Epidermal melanocyte (primary cell): ENCODE measurements around the gene HNF1A.
"Not testable (repeated sequence)": the region's sequence is repeated elsewhere in the genome, so short reads cannot be mapped to it uniquely, and the experiment has no call there.

Source experiments
- DNase-seq: peaks from one replicate; pipeline ENCODE4 v3.0.0; 2011; ENCODE audit warnings: low spot score; ENCODE audit not compliant: insufficient read length

Gene HNF1A, protein sequence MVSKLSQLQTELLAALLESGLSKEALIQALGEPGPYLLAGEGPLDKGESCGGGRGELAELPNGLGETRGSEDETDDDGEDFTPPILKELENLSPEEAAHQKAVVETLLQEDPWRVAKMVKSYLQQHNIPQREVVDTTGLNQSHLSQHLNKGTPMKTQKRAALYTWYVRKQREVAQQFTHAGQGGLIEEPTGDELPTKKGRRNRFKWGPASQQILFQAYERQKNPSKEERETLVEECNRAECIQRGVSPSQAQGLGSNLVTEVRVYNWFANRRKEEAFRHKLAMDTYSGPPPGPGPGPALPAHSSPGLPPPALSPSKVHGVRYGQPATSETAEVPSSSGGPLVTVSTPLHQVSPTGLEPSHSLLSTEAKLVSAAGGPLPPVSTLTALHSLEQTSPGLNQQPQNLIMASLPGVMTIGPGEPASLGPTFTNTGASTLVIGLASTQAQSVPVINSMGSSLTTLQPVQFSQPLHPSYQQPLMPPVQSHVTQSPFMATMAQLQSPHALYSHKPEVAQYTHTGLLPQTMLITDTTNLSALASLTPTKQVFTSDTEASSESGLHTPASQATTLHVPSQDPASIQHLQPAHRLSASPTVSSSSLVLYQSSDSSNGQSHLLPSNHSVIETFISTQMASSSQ

DNA sequence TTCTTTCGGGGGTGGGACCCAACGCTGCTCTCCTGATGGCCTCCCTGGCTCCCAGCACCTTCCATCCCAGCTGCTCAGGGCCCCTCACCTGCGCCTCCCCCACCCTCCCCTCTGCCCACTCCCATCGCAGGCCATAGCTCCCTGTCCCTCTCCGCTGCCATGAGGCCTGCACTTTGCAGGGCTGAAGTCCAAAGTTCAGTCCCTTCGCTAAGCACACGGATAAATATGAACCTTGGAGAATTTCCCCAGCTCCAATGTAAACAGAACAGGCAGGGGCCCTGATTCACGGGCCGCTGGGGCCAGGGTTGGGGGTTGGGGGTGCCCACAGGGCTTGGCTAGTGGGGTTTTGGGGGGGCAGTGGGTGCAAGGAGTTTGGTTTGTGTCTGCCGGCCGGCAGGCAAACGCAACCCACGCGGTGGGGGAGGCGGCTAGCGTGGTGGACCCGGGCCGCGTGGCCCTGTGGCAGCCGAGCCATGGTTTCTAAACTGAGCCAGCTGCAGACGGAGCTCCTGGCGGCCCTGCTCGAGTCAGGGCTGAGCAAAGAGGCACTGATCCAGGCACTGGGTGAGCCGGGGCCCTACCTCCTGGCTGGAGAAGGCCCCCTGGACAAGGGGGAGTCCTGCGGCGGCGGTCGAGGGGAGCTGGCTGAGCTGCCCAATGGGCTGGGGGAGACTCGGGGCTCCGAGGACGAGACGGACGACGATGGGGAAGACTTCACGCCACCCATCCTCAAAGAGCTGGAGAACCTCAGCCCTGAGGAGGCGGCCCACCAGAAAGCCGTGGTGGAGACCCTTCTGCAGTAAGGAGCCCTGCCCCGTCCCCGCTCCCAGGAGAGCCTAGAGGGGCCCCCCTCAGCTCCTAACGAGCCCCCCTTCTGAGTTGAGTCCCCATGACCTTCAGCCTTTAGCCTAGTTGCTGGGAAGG, at the start of gene HNF1A:
Gene HNF1A, plus strand, starts transcription at position 248 of the 924 bp plus-strand sequence. Its CDS starts 226 bp downstream, at position 474.
- DNase-seq: no peak

- no peak for DNase-seq
Observed at GRCh38 chr12:120928864-120929652, 49.3 kb upstream of the HNF1A start.

DNA sequence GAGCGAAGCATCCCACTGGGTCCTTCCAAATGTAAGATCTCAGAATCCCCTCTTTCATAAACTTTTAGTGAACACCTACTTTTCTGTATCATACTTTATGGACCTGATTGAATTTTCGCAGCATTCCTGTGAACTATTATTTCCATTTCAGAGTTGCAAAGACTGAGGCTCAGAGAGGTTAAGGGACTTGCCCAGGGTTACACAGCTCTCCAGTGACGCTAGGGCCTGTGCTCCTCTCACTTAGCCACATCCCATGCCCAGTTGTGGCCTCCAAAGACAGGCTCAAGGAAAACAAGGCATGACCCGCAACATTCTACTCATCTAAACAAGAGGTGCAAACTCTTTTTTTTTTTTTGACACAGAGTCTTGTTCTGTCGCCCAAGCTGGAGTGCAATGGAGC, 48.3 kb upstream of the HNF1A start:
- DNase-seq: no peak

- no peak for DNase-seq
Observed at GRCh38 chr12:120932058-120932457, 46.3 kb upstream of the HNF1A start.

DNA sequence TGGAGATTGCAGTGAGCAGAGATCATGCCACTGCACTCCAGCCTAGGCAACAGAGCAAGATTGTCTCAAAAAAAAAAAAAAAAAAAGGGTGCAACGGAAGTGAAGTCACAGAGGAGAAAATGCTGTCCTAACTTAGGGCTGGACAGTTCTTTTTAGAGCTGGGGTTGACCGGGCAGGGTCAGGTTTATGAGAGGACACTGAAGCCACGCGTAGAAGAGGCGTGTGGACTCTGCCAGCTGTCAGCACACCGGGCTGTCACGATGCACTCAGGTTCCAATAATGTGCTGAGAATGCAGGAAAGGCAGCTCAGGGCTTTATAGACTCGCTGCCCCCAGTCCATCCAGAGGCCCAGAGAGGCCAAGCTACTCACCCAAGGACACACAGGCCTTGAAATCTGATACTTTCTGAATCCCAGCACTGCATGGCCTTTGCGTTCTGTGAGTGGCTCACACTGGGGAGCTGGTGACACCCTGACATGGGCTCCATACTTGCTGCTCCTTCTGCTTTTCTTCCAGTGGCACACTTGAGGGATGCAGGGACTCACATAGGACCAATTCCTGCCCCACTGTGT, 45.3 kb upstream of the HNF1A start:
- no peak for DNase-seq

GRCh38 chr12:120933786-120934185, 44.6 kb upstream of the HNF1A start:
- DNase-seq: no peak

- DNase-seq: no peak
Observed at GRCh38 chr12:120936197-120936596, 42.1 kb upstream of the HNF1A start.

DNA sequence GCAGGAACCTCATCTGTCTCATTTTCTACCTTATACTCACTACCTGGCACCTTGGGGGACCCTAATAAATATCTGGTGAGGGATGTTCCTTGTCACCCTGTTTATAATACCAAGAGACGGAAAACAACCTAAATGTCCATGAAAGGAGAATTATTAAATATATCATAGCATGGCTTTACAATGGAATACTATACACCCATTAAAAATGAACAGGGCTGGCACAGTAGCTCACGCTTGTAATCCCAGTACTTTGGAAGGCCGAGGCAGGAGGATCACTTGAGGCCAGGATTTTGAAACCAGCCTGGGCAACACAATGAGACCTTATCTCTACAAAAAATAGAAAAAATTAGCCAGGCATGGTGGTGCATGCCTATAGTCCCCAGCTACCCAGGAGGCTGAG, 39.8 kb upstream of the HNF1A start:
- DNase-seq: no peak

DNA sequence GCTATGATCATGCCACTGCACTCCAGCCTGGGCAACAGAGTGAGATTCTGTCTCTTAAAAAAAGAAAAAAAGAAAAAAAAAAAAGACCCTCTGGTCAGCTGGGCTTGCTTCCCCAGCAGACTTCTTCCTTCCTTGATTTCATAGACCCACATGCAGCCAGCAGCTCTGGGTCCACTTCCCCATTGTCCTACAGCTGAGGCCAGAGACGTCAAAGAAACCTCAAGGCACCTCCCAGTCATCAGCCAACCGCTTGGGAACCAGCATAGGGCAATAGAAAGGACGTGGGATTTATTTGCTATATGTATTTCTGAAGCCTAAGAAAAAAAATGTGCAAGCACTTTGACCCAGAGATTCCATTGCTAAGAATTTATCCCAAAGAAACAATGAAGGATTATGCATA, 38.8 kb upstream of the HNF1A start:
- no peak for DNase-seq

DNA sequence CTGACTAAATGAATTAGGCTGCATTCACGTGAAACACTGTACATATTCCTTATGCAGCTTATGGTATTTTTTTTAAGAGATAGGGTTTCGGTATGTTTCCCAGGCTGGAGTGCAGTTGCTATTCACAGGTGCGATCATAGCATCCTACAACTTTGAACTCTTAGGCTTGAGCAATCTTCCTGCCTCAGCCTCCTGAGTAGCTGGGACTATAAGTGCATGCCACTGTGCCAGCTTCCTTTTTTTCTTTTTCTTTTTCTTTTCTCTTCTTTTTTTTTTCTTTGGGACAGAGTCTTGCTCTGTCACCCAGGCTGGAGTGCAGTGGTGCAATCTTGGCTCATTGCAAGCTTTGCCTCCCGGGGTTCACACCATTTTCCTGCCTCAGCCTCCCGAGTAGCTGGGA, 38.3 kb upstream of the HNF1A start:
- DNase-seq: no peak

GRCh38 chr12:120940799-120941198, 37.5 kb upstream of the HNF1A start:
- no peak for DNase-seq

DNA sequence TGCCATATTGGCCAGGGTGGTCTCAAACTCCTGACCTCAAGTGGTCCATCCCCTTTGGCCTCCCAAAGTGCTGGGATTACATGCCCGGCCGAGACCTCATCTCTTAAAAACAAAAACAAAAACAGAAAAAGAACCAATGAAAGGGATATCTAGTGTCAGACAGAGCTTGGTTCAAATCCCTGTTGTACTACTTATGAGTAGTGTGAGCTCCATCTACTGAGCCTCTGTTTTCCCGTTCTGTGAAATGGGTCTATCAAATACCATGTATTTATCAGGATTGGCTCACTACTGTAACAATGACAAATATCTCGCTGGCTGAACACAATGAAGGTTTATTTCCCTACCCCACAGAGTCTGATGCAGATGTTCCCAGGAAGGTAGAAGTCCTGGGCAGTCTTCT, 36.9 kb upstream of the HNF1A start:
- DNase-seq: no peak

DNA sequence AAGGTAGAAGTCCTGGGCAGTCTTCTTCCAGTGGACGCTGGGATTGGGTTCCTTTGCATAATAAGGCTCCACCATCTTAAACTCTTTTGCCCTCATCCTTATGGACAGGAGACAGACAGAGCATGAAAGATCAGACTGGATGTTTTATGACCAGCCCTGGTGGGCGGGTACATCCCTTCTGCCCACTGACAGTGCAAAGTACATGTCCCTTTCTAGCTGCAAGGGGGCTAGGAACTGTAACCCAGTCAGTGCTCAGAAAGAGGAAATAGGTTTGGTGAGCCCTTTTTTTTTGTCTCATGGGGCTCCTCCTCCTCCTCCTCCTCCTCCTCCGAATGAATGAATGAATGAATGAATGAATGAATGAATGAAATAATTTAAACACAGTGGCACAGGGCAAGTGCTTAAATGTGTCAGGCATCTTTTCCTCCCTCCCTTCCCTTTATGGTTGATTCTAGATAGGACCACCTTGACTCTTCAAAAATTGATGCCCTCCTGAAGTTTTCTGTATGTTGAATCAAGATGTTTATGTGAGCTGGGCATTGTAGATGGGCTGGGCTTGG, 36.4 kb upstream of the HNF1A start:
- no peak for DNase-seq

DNA sequence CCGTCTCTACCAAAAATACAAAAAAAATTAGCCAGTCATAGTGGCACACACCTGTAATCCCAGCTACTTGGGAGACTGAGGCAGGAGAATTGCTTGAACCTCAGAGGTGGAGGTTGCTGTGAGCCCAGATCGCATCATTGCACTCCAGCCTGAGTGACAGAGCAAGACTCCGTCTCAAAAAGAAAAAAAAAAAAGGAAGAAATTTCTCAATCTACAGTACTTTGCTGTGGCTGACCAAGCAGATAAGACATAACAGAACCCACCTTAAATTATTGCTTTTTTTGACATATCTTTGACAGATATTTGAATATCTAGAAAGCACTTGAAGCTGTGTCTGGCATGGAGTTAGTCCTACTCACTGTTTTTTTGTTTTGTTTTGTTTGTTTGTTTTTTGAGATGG, 34.9 kb upstream of the HNF1A start:
- DNase-seq: no peak

DNA sequence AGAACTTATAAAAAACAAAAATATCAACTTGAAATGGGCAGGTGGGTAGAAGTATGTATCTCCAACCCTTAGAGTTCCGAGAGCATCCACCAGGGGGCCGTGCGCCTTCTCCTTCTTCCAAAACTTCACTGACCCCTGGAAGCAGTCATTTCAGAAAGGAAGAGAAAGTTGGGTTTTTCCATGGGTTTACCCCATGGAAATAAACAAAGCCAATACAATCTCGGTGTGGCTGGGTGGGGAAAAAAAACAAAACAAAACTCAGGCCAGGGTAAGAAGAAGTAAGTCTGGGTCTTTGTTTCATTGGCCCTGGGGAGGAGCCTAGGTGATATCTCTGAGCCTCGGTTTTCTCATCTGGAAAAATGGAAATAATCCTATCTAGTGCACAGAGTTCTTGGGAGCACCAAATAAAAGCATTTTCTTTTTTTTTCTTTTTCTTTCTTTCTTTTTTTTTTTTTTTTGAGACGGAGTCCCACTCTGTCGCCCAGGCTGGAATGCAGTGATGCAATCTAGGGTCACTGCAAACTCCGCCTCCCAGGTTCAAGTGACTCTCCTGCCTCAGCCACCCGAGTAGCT, 33.6 kb upstream of the HNF1A start:
- DNase-seq: peak; percentile 57

DNA sequence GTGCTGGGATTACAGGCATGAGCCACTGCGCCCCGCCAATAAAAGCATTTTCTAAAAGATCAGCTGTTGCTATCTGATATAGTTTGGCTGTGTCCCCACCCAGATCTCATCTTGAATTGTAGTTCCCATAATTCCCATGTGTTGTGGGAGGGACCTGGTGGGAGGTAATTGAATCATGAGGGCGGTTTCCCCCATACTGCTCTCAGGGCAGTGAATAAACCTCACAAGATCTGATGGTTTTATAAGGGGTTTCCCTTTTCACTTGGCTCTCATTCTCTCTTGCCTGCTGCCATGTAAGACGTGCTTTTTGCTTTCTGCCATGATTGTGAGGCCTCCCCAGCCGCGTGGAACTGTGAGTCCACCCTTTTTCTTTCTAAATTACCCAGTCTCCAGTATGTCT, 32.8 kb upstream of the HNF1A start:
- not testable (repeated sequence) for DNase-seq

- not testable (repeated sequence) for DNase-seq
Observed at GRCh38 chr12:120950260-120950799, 28.0 kb upstream of the HNF1A start.

DNA sequence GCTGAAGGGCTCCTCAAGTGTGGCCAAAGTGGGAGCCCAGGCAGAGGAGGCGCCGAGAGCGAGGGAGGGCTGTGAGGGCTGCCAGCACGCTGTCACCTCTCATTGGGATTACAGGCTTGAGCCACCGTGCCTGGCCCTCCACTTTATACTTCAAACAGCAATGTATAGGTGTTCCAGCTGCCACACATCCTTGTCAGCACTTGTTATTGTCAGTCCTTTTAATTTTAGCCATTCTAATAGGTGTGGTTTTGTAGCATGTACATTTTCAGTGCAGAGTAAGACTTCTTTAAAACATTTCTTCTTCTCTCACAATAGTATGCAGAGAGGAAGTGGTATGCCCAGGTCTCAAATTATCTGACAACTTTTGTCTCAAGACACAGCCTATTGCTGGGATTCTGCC, 27.5 kb upstream of the HNF1A start:
- no peak for DNase-seq

GRCh38 chr12:120955232-120955631, 23.1 kb upstream of the HNF1A start:
- DNase-seq: no peak
